GM12864 (cell line): ENCODE data around the gene MUC20.

ENCODE experiments used
- DNase-seq: peaks from one replicate; pipeline ENCODE4 v3.0.0-alpha.2; 2011; ENCODE audit warnings: low read depth
- H3K4me3 ChIP-seq: 2 replicates; pipeline ENCODE4 v1.5.1; 2011; ENCODE audit warnings: mild to moderate bottlenecking, low read depth, low read length, control low read depth
- CTCF ChIP-seq: IDR thresholded peaks from 2 replicates; pipeline ENCODE4 v1.5.1; 2011; ENCODE audit warnings: low read depth, mild to moderate bottlenecking, moderate library complexity, low read length, control low read depth, inconsistent platforms; ENCODE audit errors: missing control alignments

The MUC20 gene

GRCh38 chr3:195750797-195751520, 30.2 kb downstream of the MUC20 start:
- H3K4me3 ChIP-seq, result no peak overlapping the region
- TF ChIP-seq CTCF, result no peak
- DNase-seq, result no peak

GRCh38 chr3:195751560-195751959, 30.8 kb downstream of the MUC20 start:
- no peak for DNase-seq
- TF ChIP-seq CTCF, result no peak
- H3K4me3 ChIP-seq, result no peak overlapping the region

GRCh38 chr3:195752066-195752465, 31.3 kb downstream of the MUC20 start:
- TF ChIP-seq CTCF, result no peak
- DNase-seq, result no peak
- no peak overlapping the region for H3K4me3 ChIP-seq

GRCh38 chr3:195752546-195753331, 32.0 kb downstream of the MUC20 start:
- no peak overlapping the region for H3K4me3 ChIP-seq
- DNase-seq, result no peak
- no peak for TF ChIP-seq CTCF

GRCh38 chr3:195753581-195753980, 32.8 kb downstream of the MUC20 start:
- no peak for DNase-seq
- H3K4me3 ChIP-seq, result no peak overlapping the region
- TF ChIP-seq CTCF, result no peak

- no peak for DNase-seq
- no peak overlapping the region for H3K4me3 ChIP-seq
- TF ChIP-seq CTCF, result no peak
Observed at GRCh38 chr3:195754141-195754540, 33.4 kb downstream of the MUC20 start.
